ENCODE results near the gene TDRD6.

DNA sequence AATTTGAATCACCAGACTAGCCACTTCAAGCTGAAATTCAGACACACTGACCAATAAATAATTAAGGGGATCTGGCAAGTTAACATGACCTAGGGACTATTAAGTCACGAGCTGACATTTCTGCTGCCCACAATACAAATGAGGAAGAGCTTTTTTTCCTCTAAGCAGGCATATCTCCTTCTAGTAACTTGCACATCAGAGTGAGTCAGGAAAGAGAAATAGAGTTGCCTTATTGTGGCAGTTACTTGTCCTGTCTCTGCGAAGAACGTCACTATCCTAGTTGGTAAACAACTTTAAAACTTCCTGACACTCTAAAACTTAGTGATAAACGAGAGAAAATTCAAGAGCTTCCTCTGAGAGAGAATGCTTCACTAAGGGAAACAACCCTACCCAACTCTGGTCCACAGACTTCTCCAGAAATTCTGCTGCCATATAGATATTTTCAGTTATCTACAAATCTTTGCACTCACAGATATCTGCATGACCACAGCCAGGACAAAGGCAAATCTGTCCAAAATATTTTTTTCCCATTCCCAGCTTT is 43.3 kb downstream of the TDRD6 start:
- TF ChIP-seq, protein P1, sequence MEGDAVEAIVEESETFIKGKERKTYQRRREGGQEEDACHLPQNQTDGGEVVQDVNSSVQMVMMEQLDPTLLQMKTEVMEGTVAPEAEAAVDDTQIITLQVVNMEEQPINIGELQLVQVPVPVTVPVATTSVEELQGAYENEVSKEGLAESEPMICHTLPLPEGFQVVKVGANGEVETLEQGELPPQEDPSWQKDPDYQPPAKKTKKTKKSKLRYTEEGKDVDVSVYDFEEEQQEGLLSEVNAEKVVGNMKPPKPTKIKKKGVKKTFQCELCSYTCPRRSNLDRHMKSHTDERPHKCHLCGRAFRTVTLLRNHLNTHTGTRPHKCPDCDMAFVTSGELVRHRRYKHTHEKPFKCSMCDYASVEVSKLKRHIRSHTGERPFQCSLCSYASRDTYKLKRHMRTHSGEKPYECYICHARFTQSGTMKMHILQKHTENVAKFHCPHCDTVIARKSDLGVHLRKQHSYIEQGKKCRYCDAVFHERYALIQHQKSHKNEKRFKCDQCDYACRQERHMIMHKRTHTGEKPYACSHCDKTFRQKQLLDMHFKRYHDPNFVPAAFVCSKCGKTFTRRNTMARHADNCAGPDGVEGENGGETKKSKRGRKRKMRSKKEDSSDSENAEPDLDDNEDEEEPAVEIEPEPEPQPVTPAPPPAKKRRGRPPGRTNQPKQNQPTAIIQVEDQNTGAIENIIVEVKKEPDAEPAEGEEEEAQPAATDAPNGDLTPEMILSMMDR (conservative IDR thresholded peaks at IDR 0.05 in 1 of 2, IDR thresholded peaks at IDR 0.05 in 1 of 2; ENCODE audit: extremely low read depth in 1 of 2, insufficient read depth in 1 of 2, low read depth in 1 of 2, low read length in 2 of 2): no peak
- TF ChIP-seq EZH2 (IDR thresholded peaks at IDR 0.05; ENCODE audit: borderline replicate concordance, low read length): no peak
